HepG2 (cell line): ENCODE data around the gene EIF4E. TPM values are rescaled to one million over a fixed set of nuclear protein-coding genes. Genes with fewer than 3 reads are reported as not detected.

Source experiments
- ATF7-NPFF ChIP-seq: sonication (generic); formaldehyde crosslinking; IDR thresholded peaks from 2 replicates; pipeline ENCODE4 v1.8.1; 2023; ENCODE audit warnings: mild to moderate bottlenecking, low read depth, missing genetic modification reagents, moderate library complexity
- HDAC2 ChIP-seq: sonication (generic); formaldehyde crosslinking; IDR thresholded peaks from 2 replicates; pipeline ENCODE4 v1.4.0; 2020; ENCODE audit warnings: missing genetic modification reagents
- IKZF4 ChIP-seq: sonication (generic); formaldehyde crosslinking; IDR thresholded peaks from 2 replicates; pipeline ENCODE4 v1.5.1; 2020; ENCODE audit warnings: borderline replicate concordance, mild to moderate bottlenecking, low read depth, missing genetic modification reagents; ENCODE audit errors: not compliant biosample characterization
- KMT2B ChIP-seq: IDR thresholded peaks from 2 replicates; pipeline ENCODE4 v1.6.1; 2016; ENCODE audit warnings: missing genetic modification reagents, missing compliant biosample characterization
- MZF1 ChIP-seq: sonication (generic); formaldehyde crosslinking; IDR thresholded peaks from 2 replicates; pipeline ENCODE4 v1.8.1; 2023; ENCODE audit warnings: mild to moderate bottlenecking, missing genetic modification reagents, borderline replicate concordance
- SAP130 ChIP-seq: IDR thresholded peaks from 2 replicates; pipeline ENCODE4 v1.6.1; 2016; ENCODE audit warnings: low read depth
- SIX4 ChIP-seq: sonication (generic); formaldehyde crosslinking; IDR thresholded peaks from 2 replicates; pipeline ENCODE4 v1.4.0; 2020; ENCODE audit warnings: missing genetic modification reagents
- SRY ChIP-seq: sonication (generic); formaldehyde crosslinking; IDR thresholded peaks from 2 replicates; pipeline ENCODE4 v1.8.0; 2022; ENCODE audit warnings: mild to moderate bottlenecking, missing genetic modification reagents
- ZMYM2 ChIP-seq: sonication (generic); formaldehyde crosslinking; IDR thresholded peaks from 2 replicates; pipeline ENCODE4 v1.8.0; 2022; ENCODE audit warnings: mild to moderate bottlenecking, missing genetic modification reagents
- ZNF607 ChIP-seq: sonication (generic); formaldehyde crosslinking; IDR thresholded peaks from 2 replicates; pipeline ENCODE4 v1.5.1; 2020; ENCODE audit warnings: missing genetic modification reagents, mild to moderate bottlenecking, borderline replicate concordance
- ZNF614 ChIP-seq: IDR thresholded peaks from 2 replicates; pipeline ENCODE4 v1.6.1; 2018; ENCODE audit warnings: missing biosample characterization, missing genetic modification reagents, inconsistent platforms, borderline replicate concordance
- ZNF709 ChIP-seq: sonication (generic); formaldehyde crosslinking; IDR thresholded peaks from 2 replicates; pipeline ENCODE4 v1.5.0; 2020; ENCODE audit warnings: mild to moderate bottlenecking, missing genetic modification reagents
- polyA plus RNA-seq, 8 experiments: library from polyadenylated mRNA; depleted of rRNA in 3 of 8; stranded (reverse) in 7 of 8; unstranded in 1 of 8; fragments of >200 nt; fragmentation: Illumina TruSeq in 4 of 8; extraction: Trizol in 4 of 8; gene quantifications; 2 replicates each; pipeline versions ENCODE4 v1.2.1 to v1.2.3, GENCODE V29; 2011 to 2016; ENCODE audit warnings: low read depth in 4 of 8, missing spikeins in 1 of 8, mixed read lengths in 1 of 8; ENCODE audit not compliant: insufficient read depth in 1 of 8
- total RNA-seq, 5 experiments: library from RNA; depleted of rRNA; stranded (reverse); fragments of >200 nt; fragmentation: Illumina TruSeq; extraction: Trizol; gene quantifications; 2 replicates each; pipeline ENCODE4 v1.2.3, GENCODE V29; 2016; ENCODE audit warnings: low read depth in 1 of 5
- TF ChIP-seq, protein P1 (sequence below): sonication (generic); formaldehyde crosslinking; IDR thresholded peaks from 2 replicates; pipeline ENCODE4; 2020; ENCODE audit warnings: missing genetic modification reagents, mild to moderate bottlenecking, borderline replicate concordance
- TF ChIP-seq, protein P2 (sequence below): IDR thresholded peaks from 2 replicates; pipeline ENCODE4 v1.6.1; 2016; ENCODE audit warnings: control low read depth
- TF ChIP-seq, protein P3 (sequence below): sonication (generic); formaldehyde crosslinking; IDR thresholded peaks from 2 replicates; pipeline ENCODE4 v1.4.0; 2020; ENCODE audit warnings: missing genetic modification reagents
- TF ChIP-seq, protein P4 (sequence below): sonication (generic); formaldehyde crosslinking; IDR thresholded peaks from 2 replicates; pipeline ENCODE4 v1.9.0; 2021; ENCODE audit warnings: missing genetic modification reagents, borderline replicate concordance
- TF ChIP-seq, protein P5 (sequence below): sonication (generic); formaldehyde crosslinking; IDR thresholded peaks from 2 replicates; pipeline ENCODE4 v1.5.1; 2020; ENCODE audit warnings: missing genetic modification reagents, mild to moderate bottlenecking, borderline replicate concordance

Gene EIF4E
- total and polyA plus RNA-seq, 2 of the 13 experiments (the other 11 are each of a cell fraction or from before 2014, with no cell fraction given), result 50.8 to 194 TPM

DNA sequence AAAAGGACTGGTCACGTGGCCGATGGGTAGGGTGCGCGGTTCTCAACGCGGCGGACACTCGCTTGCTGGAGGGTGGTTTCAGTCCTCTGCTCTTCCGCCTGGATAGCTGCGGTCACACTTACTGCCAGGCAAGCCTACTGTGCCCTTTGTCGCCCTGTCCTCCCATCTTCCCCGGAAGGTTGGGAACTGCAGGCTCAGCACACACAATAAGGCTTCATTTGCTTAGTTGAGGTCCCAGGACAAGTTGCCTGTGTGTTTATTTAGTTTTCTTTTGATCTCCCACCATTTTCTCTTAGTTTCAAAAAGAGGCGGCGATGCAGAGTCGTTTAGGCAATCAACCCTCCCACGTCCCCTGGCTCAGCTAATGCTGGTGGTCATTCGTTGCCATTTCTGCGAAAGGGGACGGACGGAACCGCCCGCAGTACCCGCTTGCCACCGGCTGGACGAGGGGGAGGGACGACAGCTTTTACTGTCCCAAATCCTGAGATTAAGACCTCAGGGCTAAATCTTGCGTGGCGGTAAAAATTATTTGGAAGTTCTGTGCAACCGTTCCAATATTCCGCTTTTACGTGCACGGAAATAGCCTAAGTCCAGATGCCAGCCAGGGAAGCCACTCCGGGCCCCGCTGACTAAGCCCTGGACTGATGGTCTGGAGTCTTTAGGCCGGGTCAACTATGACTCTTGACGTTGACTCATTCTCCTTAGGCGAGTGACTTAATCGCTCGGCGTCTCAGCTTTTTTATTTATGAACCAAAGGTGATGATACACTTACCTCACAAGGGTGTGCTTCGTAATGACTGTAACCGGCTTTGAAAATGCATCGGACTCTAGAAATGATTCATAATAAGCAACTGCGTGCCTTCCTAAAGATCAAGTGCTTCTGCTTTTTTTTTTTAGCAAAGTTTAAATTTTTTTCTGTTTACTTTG is 671 bp upstream of the EIF4E start (continued):
- TF ChIP-seq, protein P1, sequence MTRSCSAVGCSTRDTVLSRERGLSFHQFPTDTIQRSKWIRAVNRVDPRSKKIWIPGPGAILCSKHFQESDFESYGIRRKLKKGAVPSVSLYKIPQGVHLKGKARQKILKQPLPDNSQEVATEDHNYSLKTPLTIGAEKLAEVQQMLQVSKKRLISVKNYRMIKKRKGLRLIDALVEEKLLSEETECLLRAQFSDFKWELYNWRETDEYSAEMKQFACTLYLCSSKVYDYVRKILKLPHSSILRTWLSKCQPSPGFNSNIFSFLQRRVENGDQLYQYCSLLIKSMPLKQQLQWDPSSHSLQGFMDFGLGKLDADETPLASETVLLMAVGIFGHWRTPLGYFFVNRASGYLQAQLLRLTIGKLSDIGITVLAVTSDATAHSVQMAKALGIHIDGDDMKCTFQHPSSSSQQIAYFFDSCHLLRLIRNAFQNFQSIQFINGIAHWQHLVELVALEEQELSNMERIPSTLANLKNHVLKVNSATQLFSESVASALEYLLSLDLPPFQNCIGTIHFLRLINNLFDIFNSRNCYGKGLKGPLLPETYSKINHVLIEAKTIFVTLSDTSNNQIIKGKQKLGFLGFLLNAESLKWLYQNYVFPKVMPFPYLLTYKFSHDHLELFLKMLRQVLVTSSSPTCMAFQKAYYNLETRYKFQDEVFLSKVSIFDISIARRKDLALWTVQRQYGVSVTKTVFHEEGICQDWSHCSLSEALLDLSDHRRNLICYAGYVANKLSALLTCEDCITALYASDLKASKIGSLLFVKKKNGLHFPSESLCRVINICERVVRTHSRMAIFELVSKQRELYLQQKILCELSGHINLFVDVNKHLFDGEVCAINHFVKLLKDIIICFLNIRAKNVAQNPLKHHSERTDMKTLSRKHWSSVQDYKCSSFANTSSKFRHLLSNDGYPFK (CRISPR knock-in tag), result peak; percentile 99
- TF ChIP-seq ZMYM2 (CRISPR knock-in tag) (no peak), ATF7-NPFF (CRISPR knock-in tag) (no peak; the same call in 1 of the 2 replicates), MZF1 (CRISPR knock-in tag) (no peak), SAP130 (peak; percentile 29), ZNF709 (CRISPR knock-in tag) (0 out of 2 replicates have a peak, but pooled peaks have one; percentile 20), SIX4 (no peak), KMT2B (CRISPR knock-in tag) (peak; percentile 8; the same call in 1 of the 2 replicates), HDAC2 (CRISPR knock-in tag) (peak; percentile 56; the same call in 1 of the 2 replicates), ZNF607 (CRISPR knock-in tag) (peak; percentile 64; the same call in 1 of the 2 replicates), ZNF614 (CRISPR knock-in tag) (0 out of 2 replicates have a peak, but pooled peaks have one; percentile 35), IKZF4 (CRISPR knock-in tag) (peak; percentile 42), SRY (CRISPR knock-in tag) (peak; percentile 36; the same call in 1 of the 2 replicates)
- TF ChIP-seq, protein P2, sequence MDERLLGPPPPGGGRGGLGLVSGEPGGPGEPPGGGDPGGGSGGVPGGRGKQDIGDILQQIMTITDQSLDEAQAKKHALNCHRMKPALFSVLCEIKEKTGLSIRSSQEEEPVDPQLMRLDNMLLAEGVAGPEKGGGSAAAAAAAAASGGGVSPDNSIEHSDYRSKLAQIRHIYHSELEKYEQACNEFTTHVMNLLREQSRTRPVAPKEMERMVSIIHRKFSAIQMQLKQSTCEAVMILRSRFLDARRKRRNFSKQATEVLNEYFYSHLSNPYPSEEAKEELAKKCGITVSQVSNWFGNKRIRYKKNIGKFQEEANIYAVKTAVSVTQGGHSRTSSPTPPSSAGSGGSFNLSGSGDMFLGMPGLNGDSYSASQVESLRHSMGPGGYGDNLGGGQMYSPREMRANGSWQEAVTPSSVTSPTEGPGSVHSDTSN (CRISPR knock-in tag), result no peak
- TF ChIP-seq, protein P3, sequence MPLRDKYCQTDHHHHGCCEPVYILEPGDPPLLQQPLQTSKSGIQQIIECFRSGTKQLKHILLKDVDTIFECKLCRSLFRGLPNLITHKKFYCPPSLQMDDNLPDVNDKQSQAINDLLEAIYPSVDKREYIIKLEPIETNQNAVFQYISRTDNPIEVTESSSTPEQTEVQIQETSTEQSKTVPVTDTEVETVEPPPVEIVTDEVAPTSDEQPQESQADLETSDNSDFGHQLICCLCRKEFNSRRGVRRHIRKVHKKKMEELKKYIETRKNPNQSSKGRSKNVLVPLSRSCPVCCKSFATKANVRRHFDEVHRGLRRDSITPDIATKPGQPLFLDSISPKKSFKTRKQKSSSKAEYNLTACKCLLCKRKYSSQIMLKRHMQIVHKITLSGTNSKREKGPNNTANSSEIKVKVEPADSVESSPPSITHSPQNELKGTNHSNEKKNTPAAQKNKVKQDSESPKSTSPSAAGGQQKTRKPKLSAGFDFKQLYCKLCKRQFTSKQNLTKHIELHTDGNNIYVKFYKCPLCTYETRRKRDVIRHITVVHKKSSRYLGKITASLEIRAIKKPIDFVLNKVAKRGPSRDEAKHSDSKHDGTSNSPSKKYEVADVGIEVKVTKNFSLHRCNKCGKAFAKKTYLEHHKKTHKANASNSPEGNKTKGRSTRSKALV (CRISPR knock-in tag), result peak; percentile 67; the same call in 1 of the 2 replicates
- TF ChIP-seq, protein P4, sequence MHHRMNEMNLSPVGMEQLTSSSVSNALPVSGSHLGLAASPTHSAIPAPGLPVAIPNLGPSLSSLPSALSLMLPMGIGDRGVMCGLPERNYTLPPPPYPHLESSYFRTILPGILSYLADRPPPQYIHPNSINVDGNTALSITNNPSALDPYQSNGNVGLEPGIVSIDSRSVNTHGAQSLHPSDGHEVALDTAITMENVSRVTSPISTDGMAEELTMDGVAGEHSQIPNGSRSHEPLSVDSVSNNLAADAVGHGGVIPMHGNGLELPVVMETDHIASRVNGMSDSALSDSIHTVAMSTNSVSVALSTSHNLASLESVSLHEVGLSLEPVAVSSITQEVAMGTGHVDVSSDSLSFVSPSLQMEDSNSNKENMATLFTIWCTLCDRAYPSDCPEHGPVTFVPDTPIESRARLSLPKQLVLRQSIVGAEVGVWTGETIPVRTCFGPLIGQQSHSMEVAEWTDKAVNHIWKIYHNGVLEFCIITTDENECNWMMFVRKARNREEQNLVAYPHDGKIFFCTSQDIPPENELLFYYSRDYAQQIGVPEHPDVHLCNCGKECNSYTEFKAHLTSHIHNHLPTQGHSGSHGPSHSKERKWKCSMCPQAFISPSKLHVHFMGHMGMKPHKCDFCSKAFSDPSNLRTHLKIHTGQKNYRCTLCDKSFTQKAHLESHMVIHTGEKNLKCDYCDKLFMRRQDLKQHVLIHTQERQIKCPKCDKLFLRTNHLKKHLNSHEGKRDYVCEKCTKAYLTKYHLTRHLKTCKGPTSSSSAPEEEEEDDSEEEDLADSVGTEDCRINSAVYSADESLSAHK (CRISPR knock-in tag), result no peak
- TF ChIP-seq, protein P5, sequence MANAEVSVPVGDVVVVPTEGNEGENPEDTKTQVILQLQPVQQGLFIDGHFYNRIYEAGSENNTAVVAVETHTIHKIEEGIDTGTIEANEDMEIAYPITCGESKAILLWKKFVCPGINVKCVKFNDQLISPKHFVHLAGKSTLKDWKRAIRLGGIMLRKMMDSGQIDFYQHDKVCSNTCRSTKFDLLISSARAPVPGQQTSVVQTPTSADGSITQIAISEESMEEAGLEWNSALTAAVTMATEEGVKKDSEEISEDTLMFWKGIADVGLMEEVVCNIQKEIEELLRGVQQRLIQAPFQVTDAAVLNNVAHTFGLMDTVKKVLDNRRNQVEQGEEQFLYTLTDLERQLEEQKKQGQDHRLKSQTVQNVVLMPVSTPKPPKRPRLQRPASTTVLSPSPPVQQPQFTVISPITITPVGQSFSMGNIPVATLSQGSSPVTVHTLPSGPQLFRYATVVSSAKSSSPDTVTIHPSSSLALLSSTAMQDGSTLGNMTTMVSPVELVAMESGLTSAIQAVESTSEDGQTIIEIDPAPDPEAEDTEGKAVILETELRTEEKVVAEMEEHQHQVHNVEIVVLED, result peak; percentile 25; the same call in 1 of the 2 replicates
